Upper lobe of left lung (tissue), 4 donors: ENCODE measurements around the gene TAPBPL.

Experiments
- CTCF ChIP-seq, 6 experiments: fragments of 450-650 bp in 4 of 6; fragments of 200-600 bp in 2 of 6; sonication (generic) in 2 of 6; IDR thresholded peaks; one replicate each; pipeline ENCODE4 v1.5.1; 2016 to 2019; ENCODE audit warnings: antibody characterized with exemption in 6 of 6
- EP300 ChIP-seq, 4 donors: sonication (generic); formaldehyde crosslinking; IDR thresholded peaks; one replicate each; pipeline ENCODE4 v1.5.1; 2017; ENCODE audit warnings: antibody characterized with exemption in 4 of 4, control low read depth in 2 of 4
- POLR2A ChIP-seq, 4 donors: fragments of 450-650 bp; IDR thresholded peaks; one replicate each; pipeline ENCODE4 v1.5.1; 2016 to 2017; ENCODE audit warnings: antibody characterized with exemption in 4 of 4, mild to moderate bottlenecking in 2 of 4
- POLR2AphosphoS5 ChIP-seq, 2 donors: sonication (generic); formaldehyde crosslinking; IDR thresholded peaks; one replicate each; pipeline ENCODE4 v1.5.1; 2017; ENCODE audit warnings: antibody characterized with exemption in 2 of 2

GRCh38 chr12:6463858-6464257, 12.0 kb downstream of the TAPBPL start:
- TF ChIP-seq CTCF (IDR thresholded peaks at IDR 0.05) (no peak), POLR2A (IDR thresholded peaks at IDR 0.05) (no peak), POLR2AphosphoS5 (IDR thresholded peaks at IDR 0.05) (no peak), EP300 (IDR thresholded peaks at IDR 0.05) (no peak)
